ENCODE data around the gene ZNF722. TPM values are rescaled to one million over a fixed set of nuclear protein-coding genes. Genes with fewer than 3 reads are reported as not detected.

ZNF722 gene
- total RNA-seq, 2 experiments from 2014 or later = not detected

DNA sequence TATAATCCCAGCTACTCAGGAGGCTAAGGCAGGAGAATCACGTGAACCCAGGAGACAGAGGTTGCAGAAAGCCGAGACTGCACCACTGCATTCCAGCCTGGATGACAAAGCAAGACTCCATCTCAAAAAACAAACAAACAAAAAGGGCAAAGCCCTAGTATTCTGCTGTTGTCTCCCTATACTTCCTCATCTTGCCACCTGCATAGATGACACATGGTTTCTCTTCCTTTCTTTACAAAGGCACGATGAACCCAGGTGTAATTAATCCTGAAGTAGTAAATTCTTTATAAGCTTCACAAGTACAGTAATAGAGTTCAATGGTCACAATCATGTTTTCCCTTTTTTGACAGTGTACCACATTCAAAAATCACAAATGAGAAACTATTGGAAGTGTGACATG is 36.7 kb downstream of the ZNF722 start:
- Histone ChIP-seq H3K4me1 (ENCODE audit: insufficient read depth, low read length, poor library complexity, severe bottlenecking) (no peaks in the 10 kb centered on the region), H3K9me2 (ENCODE audit: insufficient read depth, low read length) (no peaks in the 10 kb centered on the region), H3K27ac (ENCODE audit: low read depth, low read length, poor library complexity, severe bottlenecking) (no peak overlapping the region), H3K36me3 (ENCODE audit: insufficient read depth, low read length) (no peaks in the 10 kb centered on the region), H4K20me1 (ENCODE audit: insufficient read depth, low read length) (no peaks in the 10 kb centered on the region), H2AFZ (ENCODE audit: low read length) (no peak overlapping the region), H3K79me2 (ENCODE audit: insufficient read depth, low read depth, low read length) (no peaks in the 10 kb centered on the region), H3K9me3 (ENCODE audit: low read length) (no peaks in the 10 kb centered on the region), H3K4me3 (ENCODE audit: low read depth, low read length, poor library complexity, severe bottlenecking) (no peak overlapping the region), H3K4me2 (ENCODE audit: low read length) (no peak overlapping the region)
- BruUV-seq (replicated peaks) = no TSS peak
- CTCF ChIA-PET (ENCODE audit: unreplicated experiment) = no interaction called here
- intact Hi-C loops (cut with micrococcal nuclease; ENCODE audit: unreplicated experiment) = no loop called here
- POLR2A ChIA-PET = no interaction called here
- TF ChIP-seq, protein P1, sequence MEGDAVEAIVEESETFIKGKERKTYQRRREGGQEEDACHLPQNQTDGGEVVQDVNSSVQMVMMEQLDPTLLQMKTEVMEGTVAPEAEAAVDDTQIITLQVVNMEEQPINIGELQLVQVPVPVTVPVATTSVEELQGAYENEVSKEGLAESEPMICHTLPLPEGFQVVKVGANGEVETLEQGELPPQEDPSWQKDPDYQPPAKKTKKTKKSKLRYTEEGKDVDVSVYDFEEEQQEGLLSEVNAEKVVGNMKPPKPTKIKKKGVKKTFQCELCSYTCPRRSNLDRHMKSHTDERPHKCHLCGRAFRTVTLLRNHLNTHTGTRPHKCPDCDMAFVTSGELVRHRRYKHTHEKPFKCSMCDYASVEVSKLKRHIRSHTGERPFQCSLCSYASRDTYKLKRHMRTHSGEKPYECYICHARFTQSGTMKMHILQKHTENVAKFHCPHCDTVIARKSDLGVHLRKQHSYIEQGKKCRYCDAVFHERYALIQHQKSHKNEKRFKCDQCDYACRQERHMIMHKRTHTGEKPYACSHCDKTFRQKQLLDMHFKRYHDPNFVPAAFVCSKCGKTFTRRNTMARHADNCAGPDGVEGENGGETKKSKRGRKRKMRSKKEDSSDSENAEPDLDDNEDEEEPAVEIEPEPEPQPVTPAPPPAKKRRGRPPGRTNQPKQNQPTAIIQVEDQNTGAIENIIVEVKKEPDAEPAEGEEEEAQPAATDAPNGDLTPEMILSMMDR (conservative IDR thresholded peaks at IDR 0.05; ENCODE audit: low read length) = no peak
- TF ChIP-seq EZH2phosphoT487 (IDR thresholded peaks at IDR 0.05; ENCODE audit: borderline replicate concordance, low read depth, low read length) = no peak
- no peak for DNase-seq (ENCODE audit: low spot score)

DNA sequence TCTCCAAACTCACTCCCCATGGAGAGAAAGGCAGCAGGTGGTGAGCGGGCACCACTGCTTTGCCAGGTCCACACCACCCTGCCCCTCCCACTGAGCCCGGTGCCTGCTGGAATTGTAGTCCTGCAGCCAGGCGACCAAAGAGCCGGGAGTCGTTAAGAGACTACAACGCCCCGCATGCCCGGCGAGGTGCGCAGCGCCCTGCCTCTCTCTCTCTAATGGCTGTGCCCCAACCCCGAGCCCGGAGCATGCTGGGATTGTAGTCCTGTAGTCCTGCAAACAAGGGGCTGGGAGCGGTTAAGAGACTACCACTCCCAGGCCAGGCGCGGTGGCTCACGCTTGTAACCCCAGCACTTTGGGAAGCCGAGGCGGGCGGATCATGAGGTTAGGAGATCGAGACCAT is 38.4 kb downstream of the ZNF722 start:
- TF ChIP-seq EZH2phosphoT487 (IDR thresholded peaks at IDR 0.05; ENCODE audit: borderline replicate concordance, low read depth, low read length) = no peak
- TF ChIP-seq, protein P1 (conservative IDR thresholded peaks at IDR 0.05; ENCODE audit: low read length) = no peak
- Histone ChIP-seq H4K20me1 (ENCODE audit: insufficient read depth, low read length) (no peaks in the 10 kb centered on the region), H3K4me1 (ENCODE audit: insufficient read depth, low read length, poor library complexity, severe bottlenecking) (no peaks in the 10 kb centered on the region), H3K27ac (ENCODE audit: low read depth, low read length, poor library complexity, severe bottlenecking) (no peak overlapping the region), H3K9me3 (ENCODE audit: low read length) (no peaks in the 10 kb centered on the region), H3K9me2 (ENCODE audit: insufficient read depth, low read length) (no peaks in the 10 kb centered on the region), H3K4me3 (ENCODE audit: low read depth, low read length, poor library complexity, severe bottlenecking) (no peak overlapping the region), H2AFZ (ENCODE audit: low read length) (no peak overlapping the region), H3K79me2 (ENCODE audit: insufficient read depth, low read depth, low read length) (no peaks in the 10 kb centered on the region), H3K4me2 (ENCODE audit: low read length) (no peak overlapping the region), H3K36me3 (ENCODE audit: insufficient read depth, low read length) (no peaks in the 10 kb centered on the region)
- intact Hi-C loops (cut with micrococcal nuclease; ENCODE audit: unreplicated experiment) = no loop called here
- ChIA-PET CTCF (ENCODE audit: unreplicated experiment) (no interaction called here), POLR2A (no interaction called here)
- DNase-seq (ENCODE audit: low spot score) = no peak
- no TSS peak for BruUV-seq (replicated peaks)

GRCh38 chr7:64045301-64046040 is 46.8 kb downstream of the ZNF722 start, which contains the start of gene ZNF727:
TSS of gene ZNF727 (plus strand) at chr7:64045434. CDS start at chr7:64045622, 188 bp downstream.
- H3K4me3 ChIP-seq (ENCODE audit: low read depth, low read length, poor library complexity, severe bottlenecking) = no peak within 1 kb of the TSS
- BruUV-seq (replicated peaks) = no TSS peak
- TF ChIP-seq, protein P1 (conservative IDR thresholded peaks at IDR 0.05; ENCODE audit: low read length) = no peak
- TF ChIP-seq EZH2phosphoT487 (IDR thresholded peaks at IDR 0.05; ENCODE audit: borderline replicate concordance, low read depth, low read length) = no peak
- H3K4me2 ChIP-seq (ENCODE audit: low read length) = no peak within 1 kb of the TSS
- CTCF ChIA-PET (ENCODE audit: unreplicated experiment) = no interaction called here
- intact Hi-C loops (cut with micrococcal nuclease; ENCODE audit: unreplicated experiment) = no loop called here
- DNase-seq (ENCODE audit: low spot score) = no peak
- POLR2A ChIA-PET = no interaction called here
- H3K79me2 ChIP-seq (ENCODE audit: insufficient read depth, low read depth, low read length) = no peaks in the 10 kb centered on the region
- no peaks in the 10 kb centered on the region for H3K9me3 ChIP-seq (ENCODE audit: low read length)
- H3K36me3 ChIP-seq (ENCODE audit: insufficient read depth, low read length) = no peaks in the 10 kb centered on the region
- no peaks in the 10 kb centered on the region for H3K9me2 ChIP-seq (ENCODE audit: insufficient read depth, low read length)
- H3K4me1 ChIP-seq (ENCODE audit: insufficient read depth, low read length, poor library complexity, severe bottlenecking) = no peaks in the 10 kb centered on the region
- no peak within 1 kb of the TSS for H2AFZ ChIP-seq (ENCODE audit: low read length)
- no peak within 1 kb of the TSS for H3K27ac ChIP-seq (ENCODE audit: low read depth, low read length, poor library complexity, severe bottlenecking)
- no peaks in the 10 kb centered on the region for H4K20me1 ChIP-seq (ENCODE audit: insufficient read depth, low read length)

Measured in OCI-LY7 (cell line).